ENCODE measurements around the gene ATRIP. TPM values are rescaled to one million over a fixed set of nuclear protein-coding genes. Genes with fewer than 3 reads are reported as not detected.

Gene ATRIP
- total RNA-seq, 3 donors from 2014 or later (not counting 1 experiment from before 2014, with no cell fraction given) = 8.5 to 11.0 (median 10.6) TPM

DNA sequence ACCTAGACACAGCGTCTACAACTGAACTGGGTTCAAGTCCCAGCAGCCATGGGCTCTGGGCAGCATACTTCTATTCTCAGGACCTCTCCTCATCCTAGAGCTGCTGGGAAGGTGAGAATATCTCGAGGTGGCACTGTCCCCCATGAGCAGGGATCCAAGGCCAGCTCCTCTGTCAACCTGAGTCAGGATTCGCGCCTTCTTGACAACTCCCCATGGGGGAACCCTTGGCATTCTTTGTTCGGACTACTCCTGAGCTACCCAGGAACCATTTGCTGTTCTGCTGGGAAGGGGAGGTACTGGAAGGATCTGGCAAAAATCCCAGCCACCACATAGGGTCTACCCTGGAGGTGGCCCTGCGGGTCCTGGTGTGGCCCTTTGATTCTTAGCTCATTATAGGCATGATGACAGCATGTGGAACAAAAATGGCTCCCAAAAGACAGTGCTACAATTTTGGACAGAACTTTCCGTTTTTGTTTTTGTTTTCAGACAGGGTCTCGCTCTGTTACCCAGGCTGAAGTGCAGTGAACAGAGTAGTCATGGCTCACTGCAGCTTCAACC lies 38.9 kb upstream of the ATRIP start:
- intact Hi-C loops (cut with micrococcal nuclease) = no loop called here
- Histone ChIP-seq H3K36me3 (ENCODE audit: control insufficient read depth, insufficient read depth, low read length) (no peaks in the 10 kb centered on the region), H3K9me3 (ENCODE audit: control insufficient read depth, insufficient read depth, low read length) (no peaks in the 10 kb centered on the region), H3K27ac (ENCODE audit: low read length) (no peak overlapping the region), H3K27me3 (ENCODE audit: control insufficient read depth, insufficient read depth, low read length) (no peaks in the 10 kb centered on the region), H3K4me1 (ENCODE audit: control insufficient read depth, insufficient read depth, low read length) (no peaks in the 10 kb centered on the region), H3K4me3 (ENCODE audit: low read length) (no peak overlapping the region)
- Mint-ChIP-seq H3K9me3 (no peaks in the 10 kb centered on the region), H3K4me1 (no peaks in the 10 kb centered on the region), H3K27ac (no peak overlapping the region), H3K4me3 (no peak overlapping the region), H3K36me3 (no peaks in the 10 kb centered on the region), H3K27me3 (ENCODE audit: low read depth in 2 of 2) (no peaks in the 10 kb centered on the region)
- WGBS (ENCODE audit: insufficient coverage) = 89% methylated on average over 8 of the region's 8 CpGs
- no peak for ATAC-seq
- TF ChIP-seq, protein P1, sequence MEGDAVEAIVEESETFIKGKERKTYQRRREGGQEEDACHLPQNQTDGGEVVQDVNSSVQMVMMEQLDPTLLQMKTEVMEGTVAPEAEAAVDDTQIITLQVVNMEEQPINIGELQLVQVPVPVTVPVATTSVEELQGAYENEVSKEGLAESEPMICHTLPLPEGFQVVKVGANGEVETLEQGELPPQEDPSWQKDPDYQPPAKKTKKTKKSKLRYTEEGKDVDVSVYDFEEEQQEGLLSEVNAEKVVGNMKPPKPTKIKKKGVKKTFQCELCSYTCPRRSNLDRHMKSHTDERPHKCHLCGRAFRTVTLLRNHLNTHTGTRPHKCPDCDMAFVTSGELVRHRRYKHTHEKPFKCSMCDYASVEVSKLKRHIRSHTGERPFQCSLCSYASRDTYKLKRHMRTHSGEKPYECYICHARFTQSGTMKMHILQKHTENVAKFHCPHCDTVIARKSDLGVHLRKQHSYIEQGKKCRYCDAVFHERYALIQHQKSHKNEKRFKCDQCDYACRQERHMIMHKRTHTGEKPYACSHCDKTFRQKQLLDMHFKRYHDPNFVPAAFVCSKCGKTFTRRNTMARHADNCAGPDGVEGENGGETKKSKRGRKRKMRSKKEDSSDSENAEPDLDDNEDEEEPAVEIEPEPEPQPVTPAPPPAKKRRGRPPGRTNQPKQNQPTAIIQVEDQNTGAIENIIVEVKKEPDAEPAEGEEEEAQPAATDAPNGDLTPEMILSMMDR (IDR thresholded peaks at IDR 0.05) = no peak
- DNase-seq = no peak

DNA sequence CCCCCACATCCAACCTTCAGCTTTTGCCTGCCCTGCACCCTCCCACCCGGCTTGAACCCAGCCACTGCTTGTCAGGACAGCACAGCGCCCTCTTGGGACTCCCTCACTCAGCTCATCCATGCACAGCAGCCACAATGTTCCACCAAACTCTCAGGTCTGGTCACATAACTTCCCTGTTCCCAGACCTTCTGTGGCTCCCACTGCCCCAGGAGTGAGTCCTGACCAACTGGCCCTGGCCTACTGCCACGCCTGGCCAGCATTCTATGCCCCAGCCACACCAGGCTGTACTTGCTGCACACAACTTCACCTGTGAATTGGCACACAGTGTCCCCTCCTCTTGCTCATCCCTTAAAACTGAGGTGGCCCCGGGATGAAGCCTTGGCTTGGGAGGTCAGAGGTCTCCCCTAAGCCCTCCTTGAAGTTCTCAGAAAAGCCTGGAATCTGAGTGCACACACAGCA lies 37.7 kb upstream of the ATRIP start:
- ATAC-seq (no peak), DNase-seq (peak in 1 of 2 donors; percentile 6)
- Histone ChIP-seq H3K27me3 (ENCODE audit: control insufficient read depth, insufficient read depth, low read length) (no peaks in the 10 kb centered on the region), H3K4me1 (ENCODE audit: control insufficient read depth, insufficient read depth, low read length) (no peaks in the 10 kb centered on the region), H3K9me3 (ENCODE audit: control insufficient read depth, insufficient read depth, low read length) (no peaks in the 10 kb centered on the region), H3K36me3 (ENCODE audit: control insufficient read depth, insufficient read depth, low read length) (no peaks in the 10 kb centered on the region), H3K27ac (ENCODE audit: low read length) (no peak overlapping the region), H3K4me3 (ENCODE audit: low read length) (no peak overlapping the region)
- Mint-ChIP-seq H3K9me3 (no peaks in the 10 kb centered on the region), H3K4me3 (no peak overlapping the region), H3K4me1 (no peaks in the 10 kb centered on the region), H3K27me3 (ENCODE audit: low read depth in 2 of 2) (no peaks in the 10 kb centered on the region), H3K27ac (no peak overlapping the region), H3K36me3 (no peaks in the 10 kb centered on the region)
- WGBS (ENCODE audit: insufficient coverage) = 74% methylated on average over 4 of the region's 4 CpGs
- TF ChIP-seq, protein P1 (IDR thresholded peaks at IDR 0.05) = no peak
- intact Hi-C loops (cut with micrococcal nuclease) = no loop called here

DNA sequence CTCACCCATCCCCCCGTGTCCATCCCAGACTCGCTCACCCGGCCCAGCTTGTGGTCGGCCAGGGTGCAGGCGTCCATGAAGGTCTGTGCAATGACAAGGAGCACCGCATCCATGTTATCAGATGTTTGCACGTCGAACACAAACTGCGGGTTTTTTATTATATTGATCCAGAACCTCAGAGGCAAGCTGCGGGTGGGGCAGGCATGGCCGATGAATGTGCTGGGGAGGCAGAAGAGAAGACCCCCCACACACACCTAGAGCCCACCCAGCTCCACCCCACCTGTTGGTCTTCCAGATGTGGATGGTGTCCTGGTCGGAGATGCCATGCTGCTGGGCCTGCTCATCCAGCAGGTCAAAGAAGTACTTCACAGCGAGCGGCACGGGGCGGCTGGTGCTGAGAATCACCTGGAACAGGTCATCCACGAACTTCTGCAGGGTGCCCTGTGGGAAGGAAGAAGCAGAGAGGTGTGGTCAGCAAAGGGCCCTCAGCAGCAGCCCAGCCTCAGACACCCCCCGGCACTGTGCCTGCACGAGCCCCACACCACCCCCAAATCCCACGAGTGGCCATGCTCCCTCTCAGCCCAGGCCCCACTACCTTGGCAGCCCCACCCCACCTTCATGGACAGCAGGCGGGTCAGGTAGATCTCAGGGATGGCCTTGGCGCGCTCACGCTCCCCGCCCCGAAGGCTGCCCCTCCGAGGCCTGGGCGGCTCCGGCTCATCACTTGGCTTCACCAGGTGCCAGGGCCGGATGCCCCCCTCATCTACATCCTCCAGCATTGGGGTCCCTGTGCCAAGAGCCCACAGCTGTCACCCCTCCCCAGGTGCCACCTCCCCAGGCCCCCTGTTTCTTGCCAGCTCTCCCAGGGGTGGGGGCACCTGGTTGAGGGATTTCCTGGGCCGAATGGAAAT lies 37.0 kb upstream of the ATRIP start:
- Mint-ChIP-seq H3K27me3 (ENCODE audit: low read depth in 2 of 2) (no peaks in the 10 kb centered on the region), H3K27ac (no peak overlapping the region), H3K9me3 (no peaks in the 10 kb centered on the region), H3K4me1 (no peaks in the 10 kb centered on the region), H3K36me3 (no peaks in the 10 kb centered on the region), H3K4me3 (no peak overlapping the region)
- H3K4me3 ChIP-seq (ENCODE audit: low read length) = no peak overlapping the region
- 92% methylated on average over 31 of the region's 31 CpGs for WGBS (ENCODE audit: insufficient coverage)
- ATAC-seq = no peak
- DNase-seq = peak in 1 of 2 donors; percentile 12
- no peaks in the 10 kb centered on the region for H3K27me3 ChIP-seq (ENCODE audit: control insufficient read depth, insufficient read depth, low read length)
- intact Hi-C loops (cut with micrococcal nuclease) = no loop called here
- H3K9me3 ChIP-seq (ENCODE audit: control insufficient read depth, insufficient read depth, low read length) = no peaks in the 10 kb centered on the region
- TF ChIP-seq, protein P1 (IDR thresholded peaks at IDR 0.05) = no peak
- H3K4me1 ChIP-seq (ENCODE audit: control insufficient read depth, insufficient read depth, low read length) = no peaks in the 10 kb centered on the region
- H3K27ac ChIP-seq (ENCODE audit: low read length) = no peak overlapping the region
- no peaks in the 10 kb centered on the region for H3K36me3 ChIP-seq (ENCODE audit: control insufficient read depth, insufficient read depth, low read length)
